HepG2 (cell line): ENCODE measurements around the gene CEP104. TPM values are rescaled to one million over a fixed set of nuclear protein-coding genes. Genes with fewer than 3 reads are reported as not detected.

Source experiments
- ARID3A ChIP-seq: IDR thresholded peaks from 2 replicates; pipeline ENCODE4 v1.6.1; 2012; ENCODE audit warnings: low read depth, low read length, improper control_type of control experiment
- ASH2L ChIP-seq: fragments of 300-600, 200-600 bp; sonication (generic); IDR thresholded peaks from 2 replicates; pipeline ENCODE4 v1.7.0; 2017; ENCODE audit warnings: low read depth, mild to moderate bottlenecking, moderate library complexity, mixed read lengths, low read length; ENCODE audit not compliant: insufficient read length
- CHD2 ChIP-seq: IDR thresholded peaks from 2 replicates; pipeline ENCODE4 v1.6.1; 2011; ENCODE audit warnings: low read depth, low read length, improper control_type of control experiment
- CREBL2 ChIP-seq: sonication (generic); formaldehyde crosslinking; IDR thresholded peaks from 2 replicates; pipeline ENCODE4 v1.8.1; 2023; ENCODE audit warnings: missing genetic modification reagents, mild to moderate bottlenecking, borderline replicate concordance
- FUBP1 ChIP-seq: sonication (generic); formaldehyde crosslinking; IDR thresholded peaks from 2 replicates; pipeline ENCODE4 v1.5.1; 2020; ENCODE audit warnings: missing genetic modification reagents, mild to moderate bottlenecking, borderline replicate concordance
- HNRNPL ChIP-seq: fragments of 200-400 bp; formaldehyde crosslinking; IDR thresholded peaks from 2 replicates; pipeline ENCODE4 v1.6.1; 2017; ENCODE audit warnings: mild to moderate bottlenecking, low read depth, low read length
- LRRFIP1 ChIP-seq: sonication (generic); formaldehyde crosslinking; conservative IDR thresholded peaks from 2 replicates; pipeline ENCODE4 v1.4.0; 2020; ENCODE audit warnings: missing genetic modification reagents
- MIXL1 ChIP-seq: IDR thresholded peaks from 2 replicates; pipeline ENCODE4 v1.6.1; 2016
- PHB2 ChIP-seq: fragments of 450-650 bp; IDR thresholded peaks from 2 replicates; pipeline ENCODE4 v1.6.1; 2018; ENCODE audit not compliant: partially characterized antibody
- PHF21A ChIP-seq: sonication (generic); formaldehyde crosslinking; IDR thresholded peaks from 2 replicates; pipeline ENCODE4 v1.5.0; 2020; ENCODE audit warnings: mild to moderate bottlenecking, missing genetic modification reagents
- POLR2G ChIP-seq: fragments of 200-400 bp; formaldehyde crosslinking; IDR thresholded peaks from 2 replicates; pipeline ENCODE4 v1.6.1; 2018; ENCODE audit warnings: mild to moderate bottlenecking, low read depth, low read length, moderate library complexity
- SIX1 ChIP-seq: sonication (generic); formaldehyde crosslinking; IDR thresholded peaks from 2 replicates; pipeline ENCODE4 v1.4.0; 2020; ENCODE audit warnings: missing genetic modification reagents, borderline replicate concordance
- SMAD1 ChIP-seq: sonication (generic); formaldehyde crosslinking; IDR thresholded peaks from 2 replicates; pipeline ENCODE4 v1.4.0; 2020; ENCODE audit warnings: missing genetic modification reagents, low read depth, mild to moderate bottlenecking, borderline replicate concordance
- SRSF4 ChIP-seq: fragments of 200-400 bp; formaldehyde crosslinking; IDR thresholded peaks from one replicate; pipeline ENCODE4 v1.6.1; 2018; ENCODE audit warnings: mild to moderate bottlenecking, low read depth, low read length, moderate library complexity; ENCODE audit not compliant: poor library complexity, severe bottlenecking
- TBP ChIP-seq: sonication (generic); formaldehyde crosslinking; IDR thresholded peaks from 2 replicates; pipeline ENCODE4 v1.5.0; 2020; ENCODE audit warnings: missing genetic modification reagents
- ZBTB21 ChIP-seq: sonication (generic); formaldehyde crosslinking; IDR thresholded peaks from 2 replicates; pipeline ENCODE4 v1.4.0; 2020; ENCODE audit warnings: missing genetic modification reagents
- ZBTB8A ChIP-seq: sonication (generic); formaldehyde crosslinking; IDR thresholded peaks from 2 replicates; pipeline ENCODE4 v1.4.0; 2020; ENCODE audit warnings: mild to moderate bottlenecking, low read depth, missing genetic modification reagents, borderline replicate concordance
- ZNF331 ChIP-seq: sonication (generic); formaldehyde crosslinking; IDR thresholded peaks from 2 replicates; pipeline ENCODE4 v1.4.0; 2020; ENCODE audit warnings: missing genetic modification reagents
- ZNF615 ChIP-seq: sonication (generic); formaldehyde crosslinking; IDR thresholded peaks from 2 replicates; pipeline ENCODE4 v1.5.0; 2020; ENCODE audit warnings: mild to moderate bottlenecking, missing genetic modification reagents, borderline replicate concordance
- ZNF644 ChIP-seq: IDR thresholded peaks from 2 replicates; pipeline ENCODE4 v1.6.1; 2016; ENCODE audit warnings: low read depth
- ZNF749 ChIP-seq: sonication (generic); formaldehyde crosslinking; IDR thresholded peaks from 2 replicates; pipeline ENCODE4 v1.8.0; 2022; ENCODE audit warnings: mild to moderate bottlenecking, missing genetic modification reagents, moderate library complexity, borderline replicate concordance
- ZNF878 ChIP-seq: sonication (generic); formaldehyde crosslinking; IDR thresholded peaks from 2 replicates; pipeline ENCODE4 v1.8.1; 2023; ENCODE audit warnings: mild to moderate bottlenecking, missing genetic modification reagents, moderate library complexity
- ZNF883 ChIP-seq: sonication (generic); formaldehyde crosslinking; IDR thresholded peaks from 2 replicates; pipeline ENCODE4 v1.5.1; 2020; ENCODE audit warnings: mild to moderate bottlenecking, missing genetic modification reagents; ENCODE audit errors: not compliant biosample characterization
- ZNF891 ChIP-seq: sonication (generic); formaldehyde crosslinking; IDR thresholded peaks from 2 replicates; pipeline ENCODE4 v1.5.0; 2020; ENCODE audit warnings: mild to moderate bottlenecking, missing genetic modification reagents
- polyA plus RNA-seq, 8 experiments: library from polyadenylated mRNA; depleted of rRNA in 3 of 8; stranded (reverse) in 7 of 8; unstranded in 1 of 8; fragments of >200 nt; fragmentation: Illumina TruSeq in 4 of 8; extraction: Trizol in 4 of 8; gene quantifications; 2 replicates each; pipeline versions ENCODE4 v1.2.1 to v1.2.3, GENCODE V29; 2011 to 2016; ENCODE audit warnings: low read depth in 4 of 8, missing spikeins in 1 of 8, mixed read lengths in 1 of 8; ENCODE audit not compliant: insufficient read depth in 1 of 8
- total RNA-seq, 5 experiments: library from RNA; depleted of rRNA; stranded (reverse); fragments of >200 nt; fragmentation: Illumina TruSeq; extraction: Trizol; gene quantifications; 2 replicates each; pipeline ENCODE4 v1.2.3, GENCODE V29; 2016; ENCODE audit warnings: low read depth in 1 of 5

The CEP104 gene
- total and polyA plus RNA-seq, 2 of the 13 experiments (the other 11 are each of a cell fraction or from before 2014, with no cell fraction given): 20.4 to 30.1 TPM

- TF ChIP-seq ZNF615 (CRISPR knock-in tag) (no peak), SMAD1 (CRISPR knock-in tag) (no peak), PHB2 (no peak), CHD2 (no peak), ASH2L (peak; percentile 43), ZNF644 (CRISPR knock-in tag) (peak; percentile 22; the same call in 1 of the 2 replicates), FUBP1 (CRISPR knock-in tag) (no peak), ZNF749 (CRISPR knock-in tag) (no peak), POLR2G (peak; percentile 83), ZBTB21 (CRISPR knock-in tag) (no peak), SIX1 (CRISPR knock-in tag) (no peak), PHF21A (CRISPR knock-in tag) (peak; percentile 95), ARID3A (no peak), ZNF891 (no peak), ZNF878 (CRISPR knock-in tag) (0 out of 2 replicates have a peak, but pooled peaks have one; percentile 61), ZNF331 (CRISPR knock-in tag) (peak; percentile 13; the same call in 1 of the 2 replicates), ZNF883 (CRISPR knock-in tag) (no peak), CREBL2 (no peak), SRSF4 (no peak), TBP (CRISPR knock-in tag) (no peak), HNRNPL (no peak), LRRFIP1 (CRISPR knock-in tag) (no peak), MIXL1 (CRISPR knock-in tag) (no peak; the same call in 1 of the 2 replicates), ZBTB8A (no peak)
These were observed 43.3 kb upstream of the CEP104 start, which contains the start of gene C1orf174 (continued) for GRCh38 chr1:3900150-3900968.
